Upper lobe of left lung (tissue), 6 donors: ENCODE measurements around the gene CCSER2. TPM values are rescaled to one million over a fixed set of nuclear protein-coding genes. Genes with fewer than 3 reads are reported as not detected.
"Not testable (repeated sequence)": the region's sequence is repeated elsewhere in the genome, so short reads cannot be mapped to it uniquely, and the experiment has no call there.

Experiments used
- ATAC-seq, 2 donors: fragments of 200-7000 bp; cut with Tn5 transposase; one replicate each; pipeline ENCODE4 v1.9.1; 2022; ENCODE audit warnings: mild to moderate bottlenecking in 2 of 2, moderate library complexity in 2 of 2; ENCODE audit not compliant: low FRiP score in 2 of 2
- DNase-seq, 2 donors: peaks; one replicate each; pipeline ENCODE4 v3.0.0-alpha.2; 2019 to 2020
- H3K27ac ChIP-seq, 4 donors: fragments of 200-600 bp; sonication (generic); one replicate each; pipeline ENCODE4 v1.5.1; 2016 to 2019
- H3K27me3 ChIP-seq, 4 donors: fragments of 200-600 bp; sonication (generic); one replicate each; pipeline ENCODE4 v1.5.1; 2017 to 2019
- H3K36me3 ChIP-seq, 4 donors: fragments of 200-600 bp; sonication (generic); one replicate each; pipeline ENCODE4 v1.5.1; 2016 to 2019
- H3K4me1 ChIP-seq, 4 donors: fragments of 200-600 bp; sonication (generic); one replicate each; pipeline ENCODE4 v1.5.1; 2018 to 2019
- H3K4me3 ChIP-seq, 4 donors: fragments of 200-600 bp; sonication (generic); one replicate each; pipeline ENCODE4 v1.5.1; 2017 to 2019; ENCODE audit warnings: mild to moderate bottlenecking in 2 of 4, moderate library complexity in 1 of 4
- H3K9me3 ChIP-seq, 4 donors: fragments of 200-600 bp; sonication (generic); one replicate each; pipeline ENCODE4 v1.5.1; 2018 to 2019
- CTCF ChIP-seq, 6 experiments: fragments of 450-650 bp in 4 of 6; fragments of 200-600 bp in 2 of 6; sonication (generic) in 2 of 6; IDR thresholded peaks; one replicate each; pipeline ENCODE4 v1.5.1; 2016 to 2019; ENCODE audit warnings: antibody characterized with exemption in 6 of 6
- EP300 ChIP-seq, 4 donors: sonication (generic); formaldehyde crosslinking; IDR thresholded peaks; one replicate each; pipeline ENCODE4 v1.5.1; 2017; ENCODE audit warnings: antibody characterized with exemption in 4 of 4, control low read depth in 2 of 4
- POLR2A ChIP-seq, 4 donors: fragments of 450-650 bp; IDR thresholded peaks; one replicate each; pipeline ENCODE4 v1.5.1; 2016 to 2017; ENCODE audit warnings: antibody characterized with exemption in 4 of 4, mild to moderate bottlenecking in 2 of 4
- POLR2AphosphoS5 ChIP-seq, 2 donors: sonication (generic); formaldehyde crosslinking; IDR thresholded peaks; one replicate each; pipeline ENCODE4 v1.5.1; 2017; ENCODE audit warnings: antibody characterized with exemption in 2 of 2
- WGBS, 2 donors: methylation state at CpG; one replicate each; pipeline ENCODE4 v1.1.5; 2017 to 2018; 5-methylcytosine and 5-hydroxymethylcytosine counted together
- total RNA-seq, 6 donors: library from RNA; depleted of rRNA in 4 of 6; stranded (reverse); fragments of >200 nt in 4 of 6; gene quantifications; one replicate each; pipeline versions ENCODE4 v1.1.0 to v1.2.1, GENCODE V29; 2016 to 2021
- donor health status: DM: no; HTN: no; CAD: no; lungs with moderate emphysema.
- donor health status: DM: no; HTN: yes; CAD: no; lungs with severe emphysema.

CCSER2 gene
- total RNA-seq, 6 donors from 2014 or later = 28.7 to 78.9 (median 52.6) TPM

DNA sequence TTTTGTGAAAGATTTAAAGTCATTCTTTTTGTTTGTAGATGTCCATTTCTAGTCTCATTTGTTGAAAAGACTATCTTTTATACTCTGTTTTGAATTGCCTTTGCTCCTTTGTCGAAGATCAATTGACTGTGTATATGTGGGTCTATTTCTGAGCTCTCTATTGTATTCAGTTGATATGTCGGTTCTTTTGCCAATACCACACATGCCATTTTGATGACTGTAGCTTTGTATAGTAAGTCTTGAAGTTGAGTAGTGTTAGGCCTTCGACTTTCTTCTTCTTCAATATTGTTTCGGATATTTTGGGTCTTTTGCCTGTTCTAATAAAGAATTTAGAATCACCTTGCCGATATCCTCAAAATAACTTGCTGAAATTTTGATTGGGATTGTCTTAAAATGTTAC, 104.5 kb downstream of the CCSER2 start:
- no peak for ATAC-seq

GRCh38 chr10:84440781-84441180, 112.4 kb downstream of the CCSER2 start:
- Histone ChIP-seq H3K27me3 (no peaks in the 10 kb centered on the region), H3K4me1 (no peaks in the 10 kb centered on the region), H3K9me3 (no peaks in the 10 kb centered on the region), H3K27ac (no peak overlapping the region), H3K36me3 (peaks cover 0 to 9% (median 1%) of the 10 kb centered on the region in 4 donors), H3K4me3 (no peak overlapping the region)
- DNase-seq (no peak), ATAC-seq (no peak)
- no peak for TF ChIP-seq EP300 (IDR thresholded peaks at IDR 0.05)
- no peak for TF ChIP-seq CTCF (IDR thresholded peaks at IDR 0.05)
- no peak for TF ChIP-seq POLR2AphosphoS5 (IDR thresholded peaks at IDR 0.05)
- no peak for TF ChIP-seq POLR2A (IDR thresholded peaks at IDR 0.05)
- WGBS, 2 donors = 85 to 91% methylated on average over 2 of the region's 2 CpGs

More for the DNA sequence above, 104.5 kb downstream of the CCSER2 start:
- Histone ChIP-seq H3K27ac (no peak overlapping the region), H3K4me3 (no peak overlapping the region), H3K9me3 (no peaks in the 10 kb centered on the region), H3K36me3 (no peaks in the 10 kb centered on the region), H3K27me3 (no peaks in the 10 kb centered on the region), H3K4me1 (peaks cover 2 to 20% (median 11%) of the 10 kb centered on the region in 4 donors)
- 93 to 97% methylated on average over 5 of the region's 5 CpGs for WGBS, 2 donors
- no peak for DNase-seq
- no peak for TF ChIP-seq EP300 (IDR thresholded peaks at IDR 0.05)
- TF ChIP-seq CTCF (IDR thresholded peaks at IDR 0.05) = no peak
- no peak for TF ChIP-seq POLR2AphosphoS5 (IDR thresholded peaks at IDR 0.05)
- no peak for TF ChIP-seq POLR2A (IDR thresholded peaks at IDR 0.05)

- DNase-seq = no peak
- no peaks in the 10 kb centered on the region for H3K9me3 ChIP-seq
- H3K4me1 ChIP-seq = no peaks in the 10 kb centered on the region
- 94 to 96% methylated on average over 8 of the region's 8 CpGs for WGBS, 2 donors
- TF ChIP-seq CTCF (IDR thresholded peaks at IDR 0.05) (no peak), POLR2AphosphoS5 (IDR thresholded peaks at IDR 0.05) (no peak), POLR2A (IDR thresholded peaks at IDR 0.05) (no peak), EP300 (IDR thresholded peaks at IDR 0.05) (no peak)
- no peaks in the 10 kb centered on the region for H3K27me3 ChIP-seq
- H3K36me3 ChIP-seq = peaks cover 0 to 9% (median 1%) of the 10 kb centered on the region in 4 donors
- H3K4me3 ChIP-seq = no peak overlapping the region
- ATAC-seq = no peak
- no peak overlapping the region for H3K27ac ChIP-seq
Observed at GRCh38 chr10:84447701-84448400, 119.5 kb downstream of the CCSER2 start.

DNA sequence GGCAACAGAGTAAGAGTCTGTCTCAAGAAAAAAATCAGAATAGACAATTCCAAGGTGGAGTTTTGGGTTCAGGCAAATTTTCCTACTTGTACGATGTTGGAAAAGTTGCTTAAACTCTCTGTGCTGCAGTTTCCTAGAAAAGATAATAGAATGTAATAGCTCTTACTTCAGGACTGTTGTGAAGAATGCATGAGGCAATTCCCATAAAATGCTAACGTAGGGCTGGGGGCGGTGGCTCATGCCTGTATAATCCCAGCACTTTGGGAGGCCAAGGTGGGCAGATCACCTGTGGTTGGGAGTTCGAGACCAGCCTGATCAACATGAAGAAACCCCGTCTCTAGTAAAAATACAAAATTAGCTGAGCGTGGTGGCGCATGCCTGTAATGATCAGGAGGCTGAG, 121.0 kb downstream of the CCSER2 start:
- H3K27ac ChIP-seq, H3K9me3 ChIP-seq, H3K4me1 ChIP-seq, H3K27me3 ChIP-seq, H3K4me3 ChIP-seq, DNase-seq, H3K36me3 ChIP-seq, ATAC-seq: not testable (repeated sequence)
- WGBS, 2 donors = 95 to 98% methylated on average over 7 of the region's 7 CpGs

GRCh38 chr10:84452003-84452402, 123.6 kb downstream of the CCSER2 start:
- H3K36me3 ChIP-seq = peaks cover 0 to 16% (median 0%) of the 10 kb centered on the region in 4 donors
- H3K4me3 ChIP-seq = no peak overlapping the region
- WGBS, 2 donors = 14 to 26% methylated on average over 1 of the region's 1 CpG
- no peaks in the 10 kb centered on the region for H3K9me3 ChIP-seq
- ATAC-seq (no peak), DNase-seq (no peak)
- no peaks in the 10 kb centered on the region for H3K27me3 ChIP-seq
- no peak overlapping the region for H3K27ac ChIP-seq
- TF ChIP-seq POLR2AphosphoS5 (IDR thresholded peaks at IDR 0.05) (no peak), POLR2A (IDR thresholded peaks at IDR 0.05) (no peak), EP300 (IDR thresholded peaks at IDR 0.05) (no peak), CTCF (IDR thresholded peaks at IDR 0.05) (no peak)
- H3K4me1 ChIP-seq = no peaks in the 10 kb centered on the region
